KMS-11 (cell line): Measurements from ENCODE around the gene PTPRK.

ENCODE experiments used
- H2AFZ ChIP-seq: fragments of 200-600 bp; sonication (generic); 2 replicates; pipeline ENCODE4 v1.6.1; 2016; ENCODE audit warnings: antibody characterized with exemption, mixed run types, low read depth
- H3K27ac ChIP-seq: fragments of 200-600 bp; sonication (generic); 2 replicates; pipeline ENCODE4 v1.6.1; 2016; ENCODE audit warnings: mild to moderate bottlenecking, mixed run types
- H3K27me3 ChIP-seq: fragments of 200-600 bp; sonication (generic); 2 replicates; pipeline ENCODE4 v1.6.1; 2017; ENCODE audit warnings: mild to moderate bottlenecking, low read depth, mixed run types, moderate library complexity; ENCODE audit not compliant: insufficient read depth
- H3K36me3 ChIP-seq: fragments of 200-600 bp; sonication (generic); 2 replicates; pipeline ENCODE4 v1.6.1; 2017; ENCODE audit warnings: mild to moderate bottlenecking, mixed run types; ENCODE audit not compliant: insufficient read depth
- H3K4me1 ChIP-seq: fragments of 200-600 bp; sonication (generic); 2 replicates; pipeline ENCODE4 v1.6.1; 2016; ENCODE audit warnings: mild to moderate bottlenecking, low read depth, mixed run types; ENCODE audit not compliant: poor library complexity, severe bottlenecking
- H3K4me2 ChIP-seq: fragments of 200-600 bp; sonication (generic); 2 replicates; pipeline ENCODE4 v1.7.0; 2016; ENCODE audit warnings: mild to moderate bottlenecking, mixed run types
- H3K4me3 ChIP-seq: fragments of 200-600 bp; sonication (generic); IDR thresholded peaks from 2 replicates; pipeline ENCODE4 v1.6.1; 2017; ENCODE audit warnings: low read depth, low read length, mixed read lengths; ENCODE audit not compliant: insufficient read depth
- H3K79me2 ChIP-seq: fragments of 200-600 bp; sonication (generic); 2 replicates; pipeline ENCODE4 v1.6.1; 2016; ENCODE audit warnings: low read depth, mixed run types; ENCODE audit not compliant: insufficient read depth
- H3K9ac ChIP-seq: fragments of 200-600 bp; sonication (generic); 2 replicates; pipeline ENCODE4 v1.6.1; 2016; ENCODE audit warnings: mild to moderate bottlenecking, mixed run types
- H4K20me1 ChIP-seq: fragments of 200-600 bp; sonication (generic); 2 replicates; pipeline ENCODE4 v1.6.1; 2016; ENCODE audit warnings: mild to moderate bottlenecking, mixed run types; ENCODE audit not compliant: insufficient read depth
- CTCF ChIP-seq: fragments of 200-600 bp; sonication (generic); conservative IDR thresholded peaks from 2 replicates; pipeline ENCODE4 v1.6.1; 2017; ENCODE audit warnings: low read depth, mild to moderate bottlenecking, antibody characterized with exemption, low read length, moderate library complexity, mixed read lengths

PTPRK gene

GRCh38 chr6:128516514-128516898, 3.9 kb downstream of the PTPRK start:
- Histone ChIP-seq H2AFZ (no peak overlapping the region), H4K20me1 (0 out of 2 replicates have a peak, but pooled peaks cover 6% of the 10 kb centered on the region), H3K27me3 (no peaks in the 10 kb centered on the region), H3K9ac (no peak overlapping the region), H3K27ac (no peak overlapping the region), H3K4me1 (peaks cover 37% of the 10 kb centered on the region), H3K4me2 (peak overlapping the region; percentile 92), H3K79me2 (peaks cover 86% of the 10 kb centered on the region), H3K36me3 (no peaks in the 10 kb centered on the region), H3K4me3 (no peak overlapping the region)
- no peak for TF ChIP-seq CTCF

GRCh38 chr6:128515550-128516513, 4.6 kb downstream of the PTPRK start:
- peaks cover 40% of the 10 kb centered on the region for H3K4me1 ChIP-seq
- TF ChIP-seq CTCF = no peak
- no peak overlapping the region for H2AFZ ChIP-seq
- no peak overlapping the region for H3K27ac ChIP-seq
- no peaks in the 10 kb centered on the region for H3K27me3 ChIP-seq
- peaks cover 93% of the 10 kb centered on the region for H3K79me2 ChIP-seq
- no peak overlapping the region for H3K9ac ChIP-seq
- H3K4me2 ChIP-seq = peak overlapping the region; percentile 92; the same call in 1 of the 2 replicates
- 0 out of 2 replicates have a peak, but pooled peaks cover 6% of the 10 kb centered on the region for H4K20me1 ChIP-seq
- no peak overlapping the region for H3K4me3 ChIP-seq
- H3K36me3 ChIP-seq = no peaks in the 10 kb centered on the region

GRCh38 chr6:128513878-128514277, 6.5 kb downstream of the PTPRK start:
- Histone ChIP-seq H3K4me3 (no peak overlapping the region), H3K27me3 (no peaks in the 10 kb centered on the region), H4K20me1 (0 out of 2 replicates have a peak, but pooled peaks cover 6% of the 10 kb centered on the region), H3K4me1 (peaks cover 56% of the 10 kb centered on the region), H3K9ac (no peak overlapping the region), H3K79me2 (peaks cover 88% of the 10 kb centered on the region), H3K36me3 (no peaks in the 10 kb centered on the region), H3K27ac (no peak overlapping the region), H2AFZ (no peak overlapping the region), H3K4me2 (no peak overlapping the region)
- no peak for TF ChIP-seq CTCF

GRCh38 chr6:128512296-128512695, 8.1 kb downstream of the PTPRK start:
- Histone ChIP-seq H4K20me1 (0 out of 2 replicates have a peak, but pooled peaks cover 6% of the 10 kb centered on the region), H3K4me1 (peaks cover 72% of the 10 kb centered on the region), H3K27ac (no peak overlapping the region), H3K79me2 (peaks cover 79% of the 10 kb centered on the region), H3K36me3 (no peaks in the 10 kb centered on the region), H3K4me3 (no peak overlapping the region), H3K9ac (no peak overlapping the region), H2AFZ (no peak overlapping the region), H3K27me3 (no peaks in the 10 kb centered on the region), H3K4me2 (no peak overlapping the region)
- no peak for TF ChIP-seq CTCF
